ENCODE measurements around the gene CLBA1. TPM values are rescaled to one million over a fixed set of nuclear protein-coding genes. Genes with fewer than 3 reads are reported as not detected.
"Not testable (repeated sequence)": the region's sequence is repeated elsewhere in the genome, so short reads cannot be mapped to it uniquely, and the experiment has no call there.

Gene CLBA1
- total and polyA plus RNA-seq, 2 donors (not counting 1 experiment from before 2014, with no cell fraction given), result 11.3 to 11.7 TPM

- not testable (repeated sequence) for H3K4me2 ChIP-seq (ENCODE audit: extremely low read depth, insufficient read depth, low read length); H3K9me3 ChIP-seq (ENCODE audit: control insufficient read depth, insufficient read depth, low read depth, low read length); H3K9ac ChIP-seq (ENCODE audit: insufficient read depth, low read length); H3K79me2 ChIP-seq (ENCODE audit: control insufficient read depth, insufficient read depth, low read length); H3K27me3 ChIP-seq (ENCODE audit: control insufficient read depth, insufficient read depth, low read length); H3K27ac ChIP-seq (ENCODE audit: insufficient read depth, low read length); DNase-seq (ENCODE audit: low read depth in 2 of 2); H2AFZ ChIP-seq (ENCODE audit: low read length); H3K36me3 ChIP-seq (ENCODE audit: control insufficient read depth, insufficient read depth, low read length); H4K20me1 ChIP-seq (ENCODE audit: control insufficient read depth, extremely low read depth, insufficient read depth, low read length); H3K4me1 ChIP-seq (ENCODE audit: control insufficient read depth, extremely low read depth, insufficient read depth, low read length); H3K4me3 ChIP-seq (replicated peaks in 1 of 4; ENCODE audit: control extremely low read depth in 1 of 4, insufficient read depth in 1 of 4, low read depth in 3 of 4, low read length in 4 of 4)
Observed at GRCh38 chr14:104945266-104945665, 40.3 kb upstream of the CLBA1 start.

GRCh38 chr14:104945986-104946965 lies 39.3 kb upstream of the CLBA1 start:
- not testable (repeated sequence) for H3K27ac ChIP-seq (ENCODE audit: insufficient read depth, low read length); H3K27me3 ChIP-seq (ENCODE audit: control insufficient read depth, insufficient read depth, low read length); H3K4me3 ChIP-seq (replicated peaks in 1 of 4; ENCODE audit: control extremely low read depth in 1 of 4, insufficient read depth in 1 of 4, low read depth in 3 of 4, low read length in 4 of 4); H3K4me2 ChIP-seq (ENCODE audit: extremely low read depth, insufficient read depth, low read length); H4K20me1 ChIP-seq (ENCODE audit: control insufficient read depth, extremely low read depth, insufficient read depth, low read length); H3K9me3 ChIP-seq (ENCODE audit: control insufficient read depth, insufficient read depth, low read depth, low read length); H2AFZ ChIP-seq (ENCODE audit: low read length); H3K36me3 ChIP-seq (ENCODE audit: control insufficient read depth, insufficient read depth, low read length); H3K4me1 ChIP-seq (ENCODE audit: control insufficient read depth, extremely low read depth, insufficient read depth, low read length); H3K79me2 ChIP-seq (ENCODE audit: control insufficient read depth, insufficient read depth, low read length); H3K9ac ChIP-seq (ENCODE audit: insufficient read depth, low read length); DNase-seq (ENCODE audit: low read depth in 2 of 2)

- not testable (repeated sequence) for H3K36me3 ChIP-seq (ENCODE audit: control insufficient read depth, insufficient read depth, low read length); H3K4me3 ChIP-seq (replicated peaks in 1 of 4; ENCODE audit: control extremely low read depth in 1 of 4, insufficient read depth in 1 of 4, low read depth in 3 of 4, low read length in 4 of 4); H2AFZ ChIP-seq (ENCODE audit: low read length); H3K27ac ChIP-seq (ENCODE audit: insufficient read depth, low read length); H3K4me1 ChIP-seq (ENCODE audit: control insufficient read depth, extremely low read depth, insufficient read depth, low read length); H3K9me3 ChIP-seq (ENCODE audit: control insufficient read depth, insufficient read depth, low read depth, low read length); H3K79me2 ChIP-seq (ENCODE audit: control insufficient read depth, insufficient read depth, low read length); H4K20me1 ChIP-seq (ENCODE audit: control insufficient read depth, extremely low read depth, insufficient read depth, low read length); H3K27me3 ChIP-seq (ENCODE audit: control insufficient read depth, insufficient read depth, low read length); H3K9ac ChIP-seq (ENCODE audit: insufficient read depth, low read length); DNase-seq (ENCODE audit: low read depth in 2 of 2); H3K4me2 ChIP-seq (ENCODE audit: extremely low read depth, insufficient read depth, low read length)
Observed at GRCh38 chr14:104947201-104947600, 38.4 kb upstream of the CLBA1 start.

- not testable (repeated sequence) for H3K4me2 ChIP-seq (ENCODE audit: extremely low read depth, insufficient read depth, low read length); H3K79me2 ChIP-seq (ENCODE audit: control insufficient read depth, insufficient read depth, low read length); H3K9me3 ChIP-seq (ENCODE audit: control insufficient read depth, insufficient read depth, low read depth, low read length); DNase-seq (ENCODE audit: low read depth in 2 of 2); H3K27me3 ChIP-seq (ENCODE audit: control insufficient read depth, insufficient read depth, low read length); H3K9ac ChIP-seq (ENCODE audit: insufficient read depth, low read length); H3K4me1 ChIP-seq (ENCODE audit: control insufficient read depth, extremely low read depth, insufficient read depth, low read length); H4K20me1 ChIP-seq (ENCODE audit: control insufficient read depth, extremely low read depth, insufficient read depth, low read length); H3K36me3 ChIP-seq (ENCODE audit: control insufficient read depth, insufficient read depth, low read length); H3K4me3 ChIP-seq (replicated peaks in 1 of 4; ENCODE audit: control extremely low read depth in 1 of 4, insufficient read depth in 1 of 4, low read depth in 3 of 4, low read length in 4 of 4); H2AFZ ChIP-seq (ENCODE audit: low read length); H3K27ac ChIP-seq (ENCODE audit: insufficient read depth, low read length)
Observed at GRCh38 chr14:104947881-104948735, 37.5 kb upstream of the CLBA1 start.

All from fibroblast of lung (primary cell).